H7 (cell line): ENCODE measurements around the gene MX2. TPM values are rescaled to one million over a fixed set of nuclear protein-coding genes. Genes with fewer than 3 reads are reported as not detected.

Experiments used
- DNase-seq: peaks from one replicate; pipeline ENCODE4 v3.0.0; 2012
- H3K27me3 ChIP-seq: 2 replicates; pipeline ENCODE4 v1.6.0; 2011; ENCODE audit warnings: mild to moderate bottlenecking, low read length; ENCODE audit not compliant: control insufficient read depth, insufficient read depth
- H3K36me3 ChIP-seq: replicated peaks from 2 replicates; pipeline ENCODE4 v1.5.1; 2011; ENCODE audit warnings: low read length; ENCODE audit not compliant: control insufficient read depth, insufficient read depth
- H3K4me3 ChIP-seq: 2 replicates; pipeline ENCODE4 v1.5.1; 2011; ENCODE audit warnings: low read depth, mild to moderate bottlenecking, control low read depth, low read length, moderate library complexity; ENCODE audit not compliant: insufficient read depth
- total RNA-seq: library from RNA; depleted of rRNA; stranded (reverse); fragments of >200 nt; shearing (Covaris generic); gene quantifications from 2 replicates; pipeline ENCODE4 v1.2.3, GENCODE V29; 2014

The MX2 gene
- total RNA-seq, 1 experiment from 2014 or later, result 0.45 TPM

GRCh38 chr21:41377715-41378114, 15.9 kb downstream of the MX2 start:
- DNase-seq, result no peak
- H3K4me3 ChIP-seq, result no peak overlapping the region
- H3K27me3 ChIP-seq, result no peaks in the 10 kb centered on the region
- no peaks in the 10 kb centered on the region for H3K36me3 ChIP-seq

DNA sequence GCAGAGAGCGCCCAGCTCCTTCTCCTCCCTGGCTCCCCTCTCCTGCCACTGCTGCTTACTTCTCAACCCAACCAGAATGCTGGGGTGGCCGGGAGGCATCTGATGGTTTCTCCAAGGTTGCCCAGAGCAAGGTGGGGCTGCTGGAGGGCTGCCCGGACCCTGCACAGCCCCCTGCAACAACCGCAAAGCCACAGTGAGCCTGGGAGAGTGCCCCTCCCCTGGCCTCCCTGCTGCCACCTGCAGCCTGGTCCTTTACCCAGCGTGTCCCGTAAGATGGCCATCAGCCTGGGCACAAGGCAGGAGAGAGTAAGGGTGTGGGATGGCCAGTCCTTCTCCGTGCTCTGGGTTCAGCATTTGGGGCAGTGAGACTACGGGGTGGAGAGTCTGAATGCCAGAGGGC, 17.0 kb downstream of the MX2 start:
- no peaks in the 10 kb centered on the region for H3K36me3 ChIP-seq
- no peaks in the 10 kb centered on the region for H3K27me3 ChIP-seq
- DNase-seq, result no peak
- H3K4me3 ChIP-seq, result no peak overlapping the region

DNA sequence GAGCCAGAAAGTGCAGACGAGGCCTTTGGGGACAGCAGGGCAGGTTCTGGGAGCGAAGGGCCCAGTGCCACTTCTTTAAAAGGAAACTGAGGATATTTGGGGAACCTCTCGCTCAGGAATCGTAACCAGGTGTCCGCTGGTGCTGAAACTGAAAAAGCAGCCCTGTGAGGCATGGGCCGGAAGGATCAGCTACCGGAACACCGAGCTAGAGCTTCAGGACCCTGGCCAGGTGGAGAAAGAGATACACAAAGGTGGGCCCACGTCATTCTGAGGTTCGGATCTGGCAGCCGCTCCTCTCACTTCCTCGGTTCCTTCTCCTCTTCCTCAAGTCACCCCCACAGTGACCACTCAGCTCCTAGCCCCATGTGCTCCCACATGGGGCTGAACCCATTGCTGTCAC, 18.1 kb downstream of the MX2 start:
- H3K36me3 ChIP-seq, result no peaks in the 10 kb centered on the region
- no peak overlapping the region for H3K4me3 ChIP-seq
- no peak for DNase-seq
- no peaks in the 10 kb centered on the region for H3K27me3 ChIP-seq

GRCh38 chr21:41381731-41382130, 19.9 kb downstream of the MX2 start:
- DNase-seq, result no peak

DNA sequence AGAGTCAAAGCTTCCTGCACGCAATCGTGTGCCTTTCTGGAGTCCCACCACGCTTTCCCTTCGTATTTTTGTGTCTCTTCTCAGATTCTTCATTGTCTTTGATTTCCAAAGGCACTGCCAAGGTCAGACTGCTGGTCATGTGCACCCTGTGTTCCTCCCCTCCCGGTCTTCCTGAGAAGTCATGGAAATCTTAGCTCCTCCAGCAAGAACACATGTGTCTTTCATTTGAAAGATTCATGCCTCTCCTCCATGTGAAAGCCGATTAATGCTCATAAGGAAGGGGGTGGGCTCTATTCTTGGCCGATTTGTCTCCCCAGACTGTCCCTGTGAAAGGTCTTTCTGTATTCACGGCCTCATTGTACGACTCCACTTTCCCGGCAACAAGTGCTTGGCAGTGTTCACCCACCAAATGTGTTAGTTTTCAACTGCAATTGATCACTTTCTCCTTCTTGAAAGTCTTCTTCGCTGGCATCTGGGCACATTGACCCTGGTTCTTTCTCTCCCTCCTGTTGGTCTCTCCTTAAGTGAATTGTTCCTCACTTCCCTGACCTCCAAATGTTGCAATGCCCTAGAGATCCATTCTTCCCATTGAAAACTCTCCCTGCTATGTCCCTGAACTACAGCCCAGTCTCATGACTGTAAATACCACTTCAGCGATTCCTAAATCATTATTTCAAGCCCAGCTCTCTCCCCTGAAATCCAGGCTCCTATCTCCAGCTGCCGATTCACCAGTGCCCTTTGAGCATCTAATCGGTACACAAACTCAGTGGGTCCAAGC, 25.4 kb downstream of the MX2 start:
- H3K27me3 ChIP-seq, result no peaks in the 10 kb centered on the region
- no peaks in the 10 kb centered on the region for H3K36me3 ChIP-seq
- H3K4me3 ChIP-seq, result no peak overlapping the region
- no peak for DNase-seq

More at GRCh38 chr21:41381731-41382130, 19.9 kb downstream of the MX2 start:
- no peaks in the 10 kb centered on the region for H3K36me3 ChIP-seq
- H3K27me3 ChIP-seq, result no peaks in the 10 kb centered on the region
- no peak overlapping the region for H3K4me3 ChIP-seq

DNA sequence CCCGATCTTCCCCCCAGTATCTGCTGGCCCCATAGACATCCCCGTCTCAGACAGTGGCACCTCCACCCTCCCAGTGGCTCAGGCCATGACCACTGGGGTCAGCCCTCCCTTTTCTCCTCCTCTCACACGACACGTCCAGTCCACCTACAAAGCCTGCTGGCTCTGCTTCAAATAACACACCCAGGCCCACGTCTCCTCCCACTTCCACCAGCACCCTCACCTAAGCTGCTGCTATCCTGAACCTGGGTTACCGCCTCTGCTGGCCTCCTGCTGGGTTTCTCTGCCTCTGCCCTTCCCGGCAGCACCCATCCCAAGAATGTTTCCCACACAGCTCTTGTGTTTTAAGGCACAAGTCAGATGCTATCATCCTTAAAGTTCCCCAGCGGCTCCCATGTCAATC, 26.0 kb downstream of the MX2 start:
- H3K36me3 ChIP-seq, result no peaks in the 10 kb centered on the region
- H3K27me3 ChIP-seq, result no peaks in the 10 kb centered on the region
- DNase-seq, result no peak
- H3K4me3 ChIP-seq, result no peak overlapping the region

- DNase-seq, result no peak
- H3K36me3 ChIP-seq, result no peaks in the 10 kb centered on the region
- no peaks in the 10 kb centered on the region for H3K27me3 ChIP-seq
- no peak overlapping the region for H3K4me3 ChIP-seq
Measured at GRCh38 chr21:41388259-41388658, 26.4 kb downstream of the MX2 start.

GRCh38 chr21:41390043-41390639, 28.3 kb downstream of the MX2 start:
- Histone ChIP-seq H3K4me3 (no peak overlapping the region), H3K36me3 (no peaks in the 10 kb centered on the region), H3K27me3 (no peaks in the 10 kb centered on the region)
- no peak for DNase-seq

GRCh38 chr21:41393876-41394465, 32.1 kb downstream of the MX2 start:
- Histone ChIP-seq H3K27me3 (no peaks in the 10 kb centered on the region), H3K36me3 (no peaks in the 10 kb centered on the region; the same call in 1 of the 2 replicates), H3K4me3 (no peak overlapping the region)
- DNase-seq, result no peak

GRCh38 chr21:41396558-41397075, 34.8 kb downstream of the MX2 start:
- Histone ChIP-seq H3K4me3 (no peak overlapping the region), H3K27me3 (no peaks in the 10 kb centered on the region), H3K36me3 (no peaks in the 10 kb centered on the region; the same call in 1 of the 2 replicates)
- DNase-seq, result no peak

DNA sequence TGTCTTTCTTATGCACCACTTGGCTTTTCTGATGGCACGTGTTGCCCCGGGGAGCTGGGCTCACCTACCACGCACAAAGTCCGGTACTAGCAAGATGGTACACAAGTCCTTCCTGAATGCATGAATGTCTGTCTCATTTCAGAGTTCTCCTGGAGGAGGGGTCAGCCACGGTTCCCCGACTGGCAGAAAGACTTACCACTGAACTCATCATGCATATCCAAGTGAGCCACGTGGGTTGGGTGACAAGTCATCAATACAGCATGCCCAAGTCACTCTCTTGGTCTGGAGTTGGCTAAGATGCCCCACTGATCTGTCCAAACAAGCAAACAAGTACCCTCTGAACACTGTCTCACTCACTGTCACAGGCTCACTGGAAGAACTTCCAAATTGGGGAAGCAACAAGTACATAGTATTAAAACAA, 35.7 kb downstream of the MX2 start:
- DNase-seq, result no peak

GRCh38 chr21:41398251-41398650, 36.4 kb downstream of the MX2 start:
- DNase-seq, result no peak
- Histone ChIP-seq H3K27me3 (no peaks in the 10 kb centered on the region), H3K36me3 (no peaks in the 10 kb centered on the region; the same call in 1 of the 2 replicates), H3K4me3 (no peak overlapping the region)

More for the DNA sequence above, 35.7 kb downstream of the MX2 start:
- Histone ChIP-seq H3K4me3 (no peak overlapping the region), H3K27me3 (no peaks in the 10 kb centered on the region), H3K36me3 (no peaks in the 10 kb centered on the region; the same call in 1 of the 2 replicates)

- no peak overlapping the region for H3K4me3 ChIP-seq
- DNase-seq, result no peak
- H3K27me3 ChIP-seq, result no peaks in the 10 kb centered on the region
- no peaks in the 10 kb centered on the region; the same call in 1 of the 2 replicates for H3K36me3 ChIP-seq
Measured at GRCh38 chr21:41398831-41399230, 37.0 kb downstream of the MX2 start.

DNA sequence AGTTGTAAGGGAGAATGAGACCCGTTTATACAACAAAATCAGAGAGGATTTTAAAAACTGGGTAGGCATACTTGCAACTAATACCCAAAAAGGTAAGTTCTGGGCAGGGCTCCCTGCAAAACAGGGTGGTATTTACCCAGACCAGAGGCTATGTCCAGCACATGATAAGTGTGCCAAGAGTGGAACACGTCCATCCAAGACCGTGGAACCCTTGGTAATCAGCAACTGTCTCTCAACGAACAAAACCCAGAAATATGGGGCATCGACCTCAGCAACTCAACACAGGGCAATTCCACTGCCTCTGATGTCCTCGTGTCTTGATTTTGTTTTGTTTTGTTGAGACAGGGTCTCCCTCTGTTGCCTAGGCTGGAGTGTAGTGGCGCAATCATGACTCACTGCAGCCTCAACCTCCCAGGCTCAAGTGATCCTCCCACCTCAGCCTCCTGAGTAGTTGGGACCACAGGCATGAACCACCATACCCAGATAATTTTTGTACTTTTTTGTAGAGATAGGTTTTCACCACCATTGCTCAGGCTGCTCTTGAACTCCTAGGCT, 37.5 kb downstream of the MX2 start:
- no peaks in the 10 kb centered on the region for H3K27me3 ChIP-seq
- DNase-seq, result no peak
- no peak overlapping the region for H3K4me3 ChIP-seq
- H3K36me3 ChIP-seq, result no peaks in the 10 kb centered on the region; the same call in 1 of the 2 replicates
